HS-5 (cell line): Measurements from ENCODE around the gene RNASEL.
"Not testable (repeated sequence)": the region's sequence is repeated elsewhere in the genome, so short reads cannot be mapped to it uniquely, and the experiment has no call there.

Experiments used
- DNase-seq: peaks from one replicate; pipeline ENCODE4 v3.0.0-alpha.2; 2012; ENCODE audit warnings: low read depth

The RNASEL gene, protein sequence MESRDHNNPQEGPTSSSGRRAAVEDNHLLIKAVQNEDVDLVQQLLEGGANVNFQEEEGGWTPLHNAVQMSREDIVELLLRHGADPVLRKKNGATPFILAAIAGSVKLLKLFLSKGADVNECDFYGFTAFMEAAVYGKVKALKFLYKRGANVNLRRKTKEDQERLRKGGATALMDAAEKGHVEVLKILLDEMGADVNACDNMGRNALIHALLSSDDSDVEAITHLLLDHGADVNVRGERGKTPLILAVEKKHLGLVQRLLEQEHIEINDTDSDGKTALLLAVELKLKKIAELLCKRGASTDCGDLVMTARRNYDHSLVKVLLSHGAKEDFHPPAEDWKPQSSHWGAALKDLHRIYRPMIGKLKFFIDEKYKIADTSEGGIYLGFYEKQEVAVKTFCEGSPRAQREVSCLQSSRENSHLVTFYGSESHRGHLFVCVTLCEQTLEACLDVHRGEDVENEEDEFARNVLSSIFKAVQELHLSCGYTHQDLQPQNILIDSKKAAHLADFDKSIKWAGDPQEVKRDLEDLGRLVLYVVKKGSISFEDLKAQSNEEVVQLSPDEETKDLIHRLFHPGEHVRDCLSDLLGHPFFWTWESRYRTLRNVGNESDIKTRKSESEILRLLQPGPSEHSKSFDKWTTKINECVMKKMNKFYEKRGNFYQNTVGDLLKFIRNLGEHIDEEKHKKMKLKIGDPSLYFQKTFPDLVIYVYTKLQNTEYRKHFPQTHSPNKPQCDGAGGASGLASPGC

DNA sequence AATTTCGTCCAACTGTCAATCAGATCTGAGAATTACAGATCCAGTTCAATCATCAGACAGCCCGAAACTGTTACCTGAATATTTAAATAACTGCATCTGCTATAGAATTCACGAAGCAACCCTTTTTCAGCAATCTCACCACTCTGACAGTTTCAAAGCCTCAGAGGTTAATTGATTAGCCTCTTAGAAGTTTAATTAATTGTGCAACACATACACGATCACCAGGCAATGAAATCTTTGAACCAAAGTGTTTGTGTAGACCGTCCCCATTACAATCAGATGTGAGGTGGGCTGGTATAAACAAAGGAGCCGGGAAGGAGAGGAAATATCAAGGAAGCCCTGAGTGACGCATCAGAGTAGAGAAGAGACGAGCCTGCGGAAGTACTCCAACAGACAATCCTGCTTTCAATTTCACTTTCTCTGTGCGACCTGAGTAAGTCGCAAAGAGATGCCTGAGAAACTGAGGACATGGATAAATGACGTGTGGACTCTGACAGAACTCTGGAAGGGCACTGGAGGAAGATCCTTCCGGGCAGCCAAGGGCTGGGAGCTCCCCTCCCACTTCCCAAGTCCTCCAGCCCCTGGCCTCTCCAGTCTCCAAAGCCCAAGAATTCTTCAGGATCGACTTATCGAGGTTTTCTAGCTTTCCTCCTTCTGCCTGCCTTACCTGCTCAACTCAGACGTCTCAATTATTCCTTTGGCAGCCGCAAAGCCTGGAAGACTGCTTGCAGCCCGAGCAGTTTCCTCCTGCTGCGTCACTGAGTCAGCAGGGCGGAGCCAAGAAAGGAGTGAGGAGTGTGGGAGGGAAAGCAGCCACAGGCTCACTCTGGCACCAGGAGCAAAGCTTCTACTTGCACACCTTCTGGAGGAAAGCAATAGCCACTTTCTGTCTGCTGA, at the start of gene RNASEL:
RNASEL (minus strand) TSS at position 757 of the 897 bp plus-strand sequence. CDS start 2,450 bp downstream, outside the sequence.
- no peak for DNase-seq

DNA sequence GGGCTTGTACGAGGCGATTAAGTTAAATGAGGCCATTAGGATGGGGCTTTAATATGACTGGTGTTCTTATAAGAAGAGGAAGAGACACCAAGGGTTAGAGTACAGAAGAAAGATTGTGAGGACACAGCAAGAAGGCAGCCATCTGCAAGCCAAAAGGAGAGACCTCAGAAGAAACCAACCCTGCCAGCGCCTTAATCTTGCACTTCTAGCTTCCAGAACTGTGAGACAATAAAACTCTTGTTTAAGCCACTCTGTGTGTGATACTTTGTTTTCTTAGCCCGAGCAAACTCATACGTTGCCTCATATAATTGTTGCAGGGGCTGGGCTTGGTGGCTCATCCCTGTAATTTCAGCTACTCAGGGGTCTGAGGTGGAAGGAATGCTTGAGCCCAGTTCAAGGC, 48.7 kb upstream of the RNASEL start:
- no peak for DNase-seq

DNA sequence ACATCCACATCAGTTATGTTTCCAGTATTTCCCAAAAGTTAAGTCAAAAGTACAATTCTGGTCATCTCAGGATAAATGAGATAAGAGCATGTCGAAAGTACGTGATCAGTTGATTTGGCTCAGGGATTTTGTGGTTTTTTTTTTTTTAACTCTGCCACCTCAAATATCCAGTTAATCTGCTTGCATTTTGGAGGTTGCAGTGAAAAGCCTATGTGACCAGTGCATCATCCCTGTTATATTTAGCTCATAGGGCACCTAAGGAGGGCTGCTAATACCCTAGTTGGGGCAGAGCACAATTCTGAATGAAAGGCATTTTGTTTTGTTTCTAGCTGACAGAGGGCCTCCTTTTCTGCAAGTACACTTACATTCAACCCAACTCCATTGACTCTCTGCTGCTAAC, 46.8 kb upstream of the RNASEL start:
- no peak for DNase-seq

DNA sequence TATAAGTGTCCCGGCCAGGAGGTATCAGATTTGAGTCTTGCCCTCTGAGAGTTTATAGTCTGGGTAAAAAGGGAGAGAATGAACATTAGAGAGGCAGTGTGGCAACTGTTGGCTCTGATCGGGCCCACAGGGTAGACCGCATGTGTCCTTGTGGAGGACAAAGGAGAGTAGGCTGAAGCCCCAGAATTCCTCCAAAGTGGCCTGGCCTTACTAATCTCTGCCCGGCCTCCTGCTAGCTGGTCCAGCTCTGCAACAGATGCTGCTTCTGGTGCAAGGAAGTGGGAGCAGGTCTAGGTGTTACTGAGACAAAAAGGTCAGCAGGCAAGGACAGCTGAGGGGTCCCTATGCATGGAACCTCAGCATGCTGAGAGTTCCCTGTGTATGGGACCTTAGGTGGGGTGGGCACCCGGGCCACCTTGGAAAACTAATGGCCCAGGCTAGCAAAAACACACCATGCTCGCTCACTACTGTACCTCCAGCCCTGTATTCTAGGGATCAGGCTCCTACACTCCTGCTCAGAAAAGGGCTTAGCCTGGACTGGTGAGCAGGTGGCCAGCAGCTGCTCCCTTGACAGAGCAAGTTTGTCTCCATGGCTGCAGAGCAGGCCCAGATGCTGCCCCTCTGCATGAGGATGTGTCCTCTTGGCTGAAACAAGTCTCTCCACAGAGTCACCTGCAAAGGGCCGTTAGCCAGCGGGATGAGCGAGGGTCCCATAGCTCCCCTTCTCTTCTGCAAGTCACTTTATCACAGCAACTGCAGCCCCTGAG, 45.4 kb upstream of the RNASEL start:
- no peak for DNase-seq

DNA sequence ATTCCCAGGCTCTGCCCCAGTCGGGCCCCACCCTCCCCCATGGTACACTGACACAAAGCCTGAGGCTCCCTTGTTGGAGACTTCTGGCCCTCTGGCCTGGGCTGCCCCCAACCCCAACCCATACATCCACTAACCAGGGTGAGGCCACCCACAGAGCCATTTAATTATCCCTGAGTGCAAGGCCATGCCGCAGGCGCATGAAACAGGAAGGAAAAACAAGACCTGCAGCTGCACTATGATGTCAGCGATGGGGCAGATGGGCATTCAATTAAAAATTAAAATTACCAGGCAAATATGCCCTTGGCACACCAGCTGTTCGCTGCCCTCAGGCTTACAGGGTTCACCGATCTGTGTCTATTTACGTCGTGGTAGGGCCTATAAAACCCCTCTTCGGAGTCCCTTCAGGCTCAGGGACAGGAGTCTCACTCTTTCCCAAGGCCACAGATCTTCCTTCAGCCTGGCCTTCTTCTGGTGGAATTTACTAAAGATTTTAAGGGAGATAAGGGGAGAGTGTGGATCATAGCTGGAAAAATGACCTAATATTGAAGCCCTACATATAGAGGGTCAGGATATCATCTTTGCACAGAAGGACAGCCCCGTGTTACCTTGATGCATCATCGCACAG, 44.7 kb upstream of the RNASEL start:
- no peak for DNase-seq

DNA sequence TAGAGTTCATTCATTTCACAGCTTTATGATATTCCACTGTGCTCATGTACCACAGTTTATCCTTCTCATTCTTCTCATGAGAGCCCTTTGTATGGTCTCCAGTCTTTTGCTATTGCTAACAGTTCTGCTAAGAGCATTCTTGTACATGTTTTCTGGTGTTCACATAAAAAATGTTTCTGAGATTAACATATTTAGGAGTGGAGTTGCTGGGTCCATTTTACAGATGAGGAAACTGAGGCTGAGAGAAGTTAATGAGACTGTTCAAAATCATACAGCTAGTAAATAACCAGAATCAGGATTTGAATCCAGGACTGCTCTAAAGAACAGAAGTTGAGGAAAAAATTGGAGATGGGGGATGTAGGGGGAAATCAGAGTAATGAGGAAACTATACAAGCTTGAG, 44.0 kb upstream of the RNASEL start:
- DNase-seq, result no peak

DNA sequence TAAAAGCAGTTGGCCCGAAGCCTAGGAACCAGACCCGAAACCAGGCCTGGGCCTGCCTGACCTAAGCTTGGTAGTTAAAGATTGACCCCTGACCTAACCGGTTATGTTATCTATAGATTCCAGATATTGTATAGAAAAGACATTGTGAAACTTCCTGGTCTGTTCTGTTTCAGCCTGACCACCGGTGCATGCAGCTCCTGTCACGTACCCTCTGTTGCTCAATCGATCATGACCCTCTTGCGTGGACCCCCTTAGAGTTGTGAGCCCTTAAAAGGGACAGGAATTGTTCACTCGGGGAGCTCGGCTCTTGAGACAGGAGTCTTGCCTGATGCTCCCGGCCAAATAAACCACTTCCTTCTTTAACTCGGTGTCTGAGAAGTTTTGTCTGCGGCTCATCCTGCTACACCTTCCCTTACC, 43.4 kb upstream of the RNASEL start:
- not testable (repeated sequence) for DNase-seq

DNA sequence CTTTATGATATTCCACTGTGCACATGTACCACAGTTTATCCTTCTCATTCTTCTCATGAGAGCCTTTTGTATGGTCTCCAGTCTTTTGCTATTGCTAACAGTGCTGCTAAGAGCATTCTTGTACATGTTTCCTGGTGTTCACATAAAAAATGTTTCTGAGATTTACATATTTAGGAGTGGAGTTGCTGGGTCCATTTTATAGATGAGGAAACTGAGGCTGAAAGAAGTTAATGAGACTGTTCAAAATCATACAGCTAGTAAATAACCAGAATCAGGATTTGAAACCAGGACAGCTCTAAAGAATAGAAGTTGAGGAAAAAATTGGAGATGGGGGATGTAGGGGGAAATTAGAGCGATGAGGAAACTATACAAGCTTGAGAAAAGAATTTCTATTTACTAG, 42.9 kb upstream of the RNASEL start:
- no peak for DNase-seq

DNA sequence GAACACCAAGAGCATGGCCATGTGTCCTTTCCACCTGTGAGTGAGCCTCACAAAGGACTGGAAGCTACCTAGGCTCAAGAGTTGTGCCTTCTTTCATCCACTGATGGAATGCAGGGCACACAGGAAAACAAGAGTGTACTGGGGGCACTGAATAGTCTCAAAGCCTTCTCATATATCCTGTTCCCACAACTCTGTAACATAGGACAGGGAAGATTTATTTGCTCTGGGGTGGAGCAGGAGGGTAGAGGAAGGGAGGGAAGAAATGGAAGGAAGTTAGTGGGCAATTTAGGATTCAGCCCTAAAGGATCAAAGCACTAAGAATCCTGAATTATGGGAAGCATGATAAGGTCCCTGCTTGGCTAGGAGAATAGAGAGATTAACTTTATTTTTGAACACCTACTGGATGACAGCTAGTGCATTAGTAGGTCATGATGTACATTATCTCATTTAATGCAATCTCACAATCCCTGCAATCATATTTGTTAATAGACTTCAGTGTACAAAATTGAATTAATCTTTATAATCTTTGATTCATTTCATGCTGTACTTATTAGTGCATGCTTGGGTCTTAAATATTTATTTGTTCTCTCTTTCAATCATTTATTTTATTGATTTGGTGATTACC, 42.1 kb upstream of the RNASEL start:
- DNase-seq, result no peak

DNA sequence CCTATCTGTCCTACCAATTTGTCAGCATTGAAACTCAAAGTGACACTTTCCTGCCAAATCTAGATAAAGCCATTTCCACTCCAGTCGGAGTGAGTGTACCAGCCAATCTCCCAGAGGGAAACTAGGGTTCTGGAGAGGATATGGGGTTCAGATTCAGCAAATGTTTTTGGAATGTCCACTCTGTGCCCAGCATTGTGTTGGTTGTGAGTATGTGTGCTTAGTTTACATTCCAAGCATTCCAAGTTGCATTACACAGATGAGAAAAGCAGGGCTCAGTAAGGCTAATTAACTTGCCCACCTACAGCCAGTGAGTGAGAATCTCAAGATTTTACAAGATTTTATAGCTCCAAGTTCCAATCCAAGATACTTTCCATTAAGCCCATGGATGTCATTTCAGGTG, 41.5 kb upstream of the RNASEL start:
- DNase-seq, result no peak

DNA sequence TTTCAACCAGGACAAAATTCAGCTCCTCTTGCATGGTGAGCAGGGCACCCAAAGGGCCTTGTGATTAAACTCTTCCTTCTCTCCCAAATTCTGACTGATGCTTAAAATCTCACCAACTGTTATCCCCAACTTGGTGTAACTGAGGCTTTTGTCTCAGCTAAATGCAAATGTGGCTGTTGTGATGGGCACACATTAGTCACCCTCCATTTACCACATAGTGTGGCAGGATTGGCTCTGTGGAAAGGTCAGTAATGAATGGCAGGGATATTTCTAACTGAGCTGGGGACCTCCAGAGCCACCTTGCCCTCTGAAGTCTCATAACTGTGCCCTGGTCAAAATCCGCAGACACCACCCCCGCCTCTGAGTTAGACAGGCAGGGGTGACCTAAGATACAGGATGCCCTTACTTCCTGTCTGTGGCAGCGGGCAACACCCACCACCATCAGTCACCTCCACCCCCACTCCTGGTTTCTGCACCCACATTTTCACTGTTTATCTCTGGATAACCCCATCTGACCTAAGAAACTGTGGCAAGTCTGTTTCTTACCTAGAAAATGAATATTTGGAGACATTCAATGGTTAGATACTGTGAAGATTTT, 40.5 kb upstream of the RNASEL start:
- DNase-seq, result no peak

DNA sequence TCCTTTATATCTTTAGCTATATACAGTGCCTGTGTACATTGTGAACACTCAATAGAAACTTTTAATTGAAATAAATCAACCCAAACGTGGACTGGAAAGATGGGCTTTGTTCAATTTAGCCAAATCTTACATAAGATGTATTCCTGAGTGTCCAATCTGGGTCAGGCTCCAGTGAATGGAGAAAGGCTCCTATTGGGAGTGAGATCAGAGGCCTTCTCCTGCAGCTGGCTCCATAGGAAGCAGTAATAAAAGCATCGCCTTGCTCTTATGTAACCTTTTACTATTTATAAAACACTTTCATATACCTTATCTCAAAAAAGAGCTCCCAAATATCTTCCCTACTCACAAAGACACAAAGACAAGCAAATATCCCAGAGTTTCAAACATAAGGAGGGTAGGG, 40.0 kb upstream of the RNASEL start:
- DNase-seq, result no peak

DNA sequence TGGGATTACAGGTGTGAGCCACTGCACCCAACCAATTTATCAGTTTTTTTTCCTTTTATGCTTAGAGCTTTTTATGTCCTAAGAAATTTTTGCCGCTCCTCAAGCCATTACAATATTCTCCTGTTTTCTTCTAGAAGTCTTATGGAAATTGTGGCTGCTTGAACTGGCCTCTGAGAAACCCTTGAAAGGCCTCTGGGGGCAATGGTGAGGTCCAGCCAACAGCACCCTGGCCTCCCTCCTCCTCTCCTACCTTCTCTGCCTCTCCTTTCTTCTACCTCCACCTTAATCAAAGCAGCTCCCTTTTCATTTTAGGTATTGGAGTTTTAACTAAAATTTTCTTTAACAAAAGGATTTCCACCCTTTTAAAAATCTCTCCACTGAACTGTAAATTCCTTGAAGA, 39.6 kb upstream of the RNASEL start:
- no peak for DNase-seq

DNA sequence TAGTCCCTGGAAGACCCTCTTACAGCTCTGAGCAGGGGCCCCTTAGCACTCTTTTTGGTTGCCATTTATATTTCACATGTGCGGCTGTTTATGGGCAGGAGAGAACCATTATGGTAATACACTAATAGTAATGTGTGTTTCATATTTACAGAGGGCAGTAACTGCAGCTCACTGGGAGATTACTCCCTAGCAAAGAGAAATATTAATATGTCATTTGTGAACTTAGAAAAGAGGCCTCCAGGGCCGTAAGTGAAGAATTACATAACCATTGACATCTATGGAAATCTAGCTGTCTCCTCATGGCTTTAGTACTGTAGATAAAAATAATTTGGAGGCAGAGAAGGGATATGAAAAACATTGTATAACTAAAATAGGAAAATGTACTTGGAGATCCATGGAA, 38.6 kb upstream of the RNASEL start:
- DNase-seq, result no peak

DNA sequence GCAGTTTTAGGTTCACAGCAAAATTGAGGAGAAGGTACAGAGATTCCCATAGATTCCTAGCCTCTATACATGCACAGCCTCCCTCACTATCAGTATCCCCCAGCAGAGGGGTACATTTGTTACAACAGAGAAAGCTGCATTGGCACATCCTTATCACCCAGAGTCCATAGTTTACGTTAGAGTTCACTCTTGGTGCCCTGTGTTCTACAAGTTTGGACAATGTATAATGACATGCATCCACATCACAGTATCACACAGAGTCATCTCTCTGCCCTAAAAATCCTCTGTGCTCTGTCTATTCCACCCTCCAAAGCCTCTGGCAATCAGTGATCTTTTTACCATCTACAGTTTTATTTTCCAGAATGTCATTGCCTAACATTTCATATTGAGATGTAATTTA, 37.5 kb upstream of the RNASEL start:
- DNase-seq, result no peak

DNA sequence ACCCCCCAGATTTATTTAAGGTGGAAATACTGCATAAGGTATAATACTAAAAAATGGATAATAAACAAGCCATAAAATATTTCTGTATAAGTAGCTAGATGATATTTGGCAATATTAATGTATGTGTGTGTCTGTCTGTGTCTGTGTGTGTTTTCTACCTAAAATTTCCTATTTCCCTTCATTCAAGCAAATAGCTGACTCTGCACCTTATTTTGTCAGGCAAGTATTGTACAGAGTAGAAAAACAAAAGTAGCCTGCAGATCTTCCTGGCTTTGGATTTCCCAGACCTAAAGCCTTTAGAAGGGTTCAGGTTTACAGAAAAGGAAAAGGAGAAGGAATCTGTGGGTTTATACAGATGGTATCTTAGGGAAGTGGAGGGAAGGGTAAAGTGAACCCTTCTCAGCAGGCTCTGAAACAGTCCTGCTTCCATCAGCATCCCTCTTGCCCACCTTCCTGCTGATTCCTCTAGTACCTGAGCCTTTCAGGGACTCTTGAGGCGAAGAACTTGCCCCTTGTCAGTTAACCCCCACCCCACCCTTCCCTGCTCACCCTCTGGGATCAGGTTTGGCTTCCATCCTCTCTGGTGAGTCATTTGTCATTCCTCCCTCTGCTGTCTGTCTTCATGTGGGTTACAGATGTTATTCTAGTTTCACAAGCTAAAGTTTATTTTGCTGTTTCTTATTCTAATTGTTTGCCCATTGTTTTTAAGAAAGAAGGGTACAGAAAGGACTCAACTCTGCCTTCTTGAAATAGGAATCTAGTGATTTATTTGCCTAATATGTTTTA, 36.9 kb upstream of the RNASEL start:
- DNase-seq, result no peak

DNA sequence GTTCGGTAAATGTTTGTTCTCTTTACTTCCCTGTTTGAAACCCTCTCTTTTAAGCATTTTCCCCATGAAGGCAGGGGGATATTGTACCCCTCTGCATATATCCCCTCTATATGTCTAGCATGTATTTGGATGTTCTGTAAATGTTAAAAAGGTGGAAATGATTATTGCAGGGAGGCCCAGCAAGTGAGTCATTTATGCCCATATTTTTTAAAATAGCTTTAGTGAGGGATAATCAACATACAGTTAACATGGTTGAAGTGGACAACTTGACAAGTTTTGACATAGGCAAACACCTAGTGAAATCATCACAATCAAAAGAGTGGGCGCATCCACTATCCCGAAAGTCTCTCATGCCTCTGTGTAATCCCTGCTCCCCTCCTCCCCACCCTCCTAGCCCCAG, 36.0 kb upstream of the RNASEL start:
- DNase-seq, result no peak

DNA sequence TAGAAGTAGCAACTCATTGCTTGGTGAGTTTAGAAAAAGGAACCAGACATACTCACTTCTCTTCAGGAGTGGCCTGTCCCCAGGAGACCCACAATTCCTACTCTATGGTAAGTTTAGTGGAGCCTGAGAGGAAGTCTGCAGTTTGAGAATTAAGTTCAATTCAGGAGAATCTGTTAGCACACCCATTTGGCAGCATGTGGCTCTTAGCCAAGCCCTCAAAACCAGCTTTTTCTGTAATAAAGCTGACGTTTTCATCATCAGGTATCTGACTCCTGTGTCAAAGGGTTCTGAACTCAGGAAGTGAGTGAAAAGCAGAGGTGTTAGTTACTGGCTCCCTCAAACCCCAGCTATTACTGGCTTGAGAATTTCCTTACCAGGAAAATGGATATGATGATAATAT, 35.5 kb upstream of the RNASEL start:
- no peak for DNase-seq

DNA sequence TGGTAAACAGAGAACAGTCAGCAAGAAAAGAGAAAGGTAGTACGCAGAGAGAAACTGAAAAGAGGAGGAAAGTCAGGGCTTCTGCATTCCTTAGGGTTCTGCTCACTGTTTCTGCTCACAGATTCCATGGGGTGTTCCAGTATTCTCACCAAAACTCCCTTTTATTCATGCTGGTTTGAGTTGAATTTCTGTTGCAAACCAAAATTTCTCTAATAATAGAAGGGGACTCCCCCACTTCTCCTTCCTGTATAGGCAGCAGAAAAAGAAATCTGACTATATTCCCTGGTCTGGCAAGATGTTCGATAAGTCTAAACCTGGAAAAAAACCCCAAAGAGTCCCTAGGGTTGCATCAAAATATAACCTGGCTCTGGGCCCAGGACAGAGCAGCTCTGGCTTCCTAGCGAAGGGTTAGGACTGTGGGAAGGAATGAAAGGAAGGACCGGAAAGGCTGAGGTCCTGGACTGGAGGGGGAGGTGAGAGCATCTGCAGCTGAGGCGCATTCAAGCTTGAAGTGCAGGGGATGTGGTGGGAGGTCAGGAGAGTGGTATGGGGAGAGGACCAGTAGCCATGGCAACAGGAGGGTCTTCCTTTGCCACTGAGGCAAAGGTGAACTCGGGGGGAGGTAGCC, 34.0 kb upstream of the RNASEL start:
- DNase-seq, result no peak
